Astrocyte (in vitro differentiated cells and primary cell): ENCODE measurements around the gene GBP5. TPM values are rescaled to one million over a fixed set of nuclear protein-coding genes. Genes with fewer than 3 reads are reported as not detected.
"Not testable (repeated sequence)": the region's sequence is repeated elsewhere in the genome, so short reads cannot be mapped to it uniquely, and the experiment has no call there.

ENCODE experiments used
- DNase-seq: peaks from one replicate; pipeline ENCODE4 v3.0.0-alpha.2; 2010; ENCODE audit warnings: low read depth
- FAIRE-seq: peaks from 2 replicates; lab custom pipeline; 2011; peaks lifted over from hg19 to GRCh38; lab: Jason Lieb, UNC
- H2AFZ ChIP-seq: 2 replicates; pipeline ENCODE4 v1.6.0; 2012; ENCODE audit warnings: low read depth, low read length, inconsistent platforms
- H3K27ac ChIP-seq: 2 replicates; pipeline ENCODE4 v1.5.1; 2011; ENCODE audit warnings: low read depth, low read length, inconsistent platforms
- H3K27me3 ChIP-seq: 2 replicates; pipeline ENCODE4 v1.6.0; 2011; ENCODE audit warnings: low read length, inconsistent platforms; ENCODE audit not compliant: insufficient read depth
- H3K36me3 ChIP-seq: 2 replicates; pipeline ENCODE4 v1.5.1; 2011; ENCODE audit warnings: low read length, inconsistent platforms; ENCODE audit not compliant: insufficient read depth
- H3K4me1 ChIP-seq: 2 replicates; pipeline ENCODE4 v1.5.1; 2011; ENCODE audit warnings: low read length, inconsistent platforms; ENCODE audit not compliant: insufficient read depth
- H3K4me2 ChIP-seq: 2 replicates; pipeline ENCODE4 v1.6.0; 2012; ENCODE audit warnings: low read length, inconsistent platforms
- H3K4me3 ChIP-seq: 2 replicates; pipeline ENCODE4 v1.5.1; 2011; ENCODE audit warnings: low read depth, mild to moderate bottlenecking, low read length, inconsistent platforms; ENCODE audit not compliant: insufficient read depth
- H3K79me2 ChIP-seq: 2 replicates; pipeline ENCODE4 v1.6.0; 2012; ENCODE audit warnings: mild to moderate bottlenecking, low read length, inconsistent platforms; ENCODE audit not compliant: insufficient read depth
- H3K9ac ChIP-seq: 2 replicates; pipeline ENCODE4 v1.6.0; 2012; ENCODE audit warnings: mild to moderate bottlenecking, low read length, inconsistent platforms
- H3K9me3 ChIP-seq: 2 replicates; pipeline ENCODE4 v1.5.1; 2012; ENCODE audit warnings: low read depth, mild to moderate bottlenecking, low read length, inconsistent platforms; ENCODE audit not compliant: insufficient read depth
- H4K20me1 ChIP-seq: 2 replicates; pipeline ENCODE4 v1.6.0; 2012; ENCODE audit warnings: low read length, inconsistent platforms; ENCODE audit not compliant: insufficient read depth
- H3K27ac Mint-ChIP-seq: one replicate; pipeline ENCODE4 v1.8.0; 2021; ENCODE audit warnings: mild to moderate bottlenecking, mixed read lengths; ENCODE audit not compliant: unreplicated experiment
- H3K27me3 Mint-ChIP-seq: one replicate; pipeline ENCODE4 v1.8.0; 2021; ENCODE audit warnings: low read depth, mixed read lengths; ENCODE audit not compliant: unreplicated experiment
- H3K36me3 Mint-ChIP-seq: one replicate; pipeline ENCODE4 v1.8.0; 2021; ENCODE audit warnings: low read depth, mixed read lengths; ENCODE audit not compliant: unreplicated experiment
- H3K4me1 Mint-ChIP-seq: one replicate; pipeline ENCODE4 v1.8.0; 2021; ENCODE audit warnings: low read depth, mixed read lengths; ENCODE audit not compliant: unreplicated experiment
- H3K4me3 Mint-ChIP-seq: one replicate; pipeline ENCODE4 v1.8.0; 2021; ENCODE audit warnings: mild to moderate bottlenecking, moderate library complexity, mixed read lengths; ENCODE audit not compliant: unreplicated experiment
- H3K9me3 Mint-ChIP-seq: one replicate; pipeline ENCODE4 v1.8.0; 2021; ENCODE audit warnings: mild to moderate bottlenecking, mixed read lengths; ENCODE audit not compliant: unreplicated experiment
- EZH2 ChIP-seq: IDR thresholded peaks from 2 replicates; pipeline ENCODE4 v1.6.1; 2012; ENCODE audit warnings: mild to moderate bottlenecking, low read length, inconsistent platforms; ENCODE audit not compliant: insufficient read depth
- total RNA-seq: library from RNA; stranded (reverse); gene quantifications from 2 replicates; pipeline ENCODE4 v1.2.1, GENCODE V29; 2021
- TF ChIP-seq, protein P1 (sequence below): IDR thresholded peaks from 2 replicates; pipeline ENCODE4 v1.5.1; 2011; ENCODE audit warnings: low read depth, mild to moderate bottlenecking, inconsistent platforms, low read length, moderate library complexity; ENCODE audit not compliant: insufficient read depth

GBP5 gene
- total RNA-seq, 1 donor from 2014 or later: 0.79 TPM

DNA sequence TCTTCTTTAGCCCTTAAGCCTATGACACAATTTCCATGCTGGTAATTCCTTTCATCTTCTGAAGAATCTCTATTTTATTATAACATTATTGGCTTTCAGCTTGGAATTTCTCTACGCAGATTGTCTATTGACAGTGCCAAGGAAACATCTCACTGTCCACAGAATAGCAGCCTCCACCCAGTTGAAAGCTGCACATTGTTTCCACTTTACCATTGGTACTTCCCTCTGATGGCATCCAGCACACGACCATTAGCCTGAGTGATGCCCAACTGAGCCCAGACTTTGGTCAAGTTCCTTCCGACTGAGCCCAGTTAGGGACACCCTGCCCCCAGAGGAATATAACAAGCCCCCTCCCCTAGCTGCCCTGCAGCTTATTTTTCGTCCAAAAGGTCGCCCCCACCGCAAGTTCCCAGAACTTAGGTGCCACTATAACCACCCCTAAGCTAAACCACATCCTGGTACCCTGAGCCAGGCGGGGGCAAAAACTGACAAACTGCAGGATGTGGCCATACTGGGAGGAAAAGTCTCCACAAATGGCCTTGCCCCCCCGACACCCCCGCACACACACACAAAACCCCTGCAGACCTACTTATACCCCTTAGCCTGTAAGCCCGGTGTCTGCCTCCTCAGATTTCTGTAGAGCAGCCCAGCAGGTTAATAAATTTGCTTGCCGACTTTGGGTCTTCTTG, 13.2 kb downstream of the GBP5 start:
- H3K27ac Mint-ChIP-seq: no peak overlapping the region
- no peaks in the 10 kb centered on the region for H3K9me3 Mint-ChIP-seq
- Histone ChIP-seq H2AFZ (no peak overlapping the region), H3K79me2 (no peaks in the 10 kb centered on the region), H3K27ac (no peak overlapping the region), H3K27me3 (no peaks in the 10 kb centered on the region), H3K9me3 (no peaks in the 10 kb centered on the region), H3K4me2 (no peak overlapping the region), H3K36me3 (no peaks in the 10 kb centered on the region), H3K4me3 (no peak overlapping the region), H3K4me1 (peaks cover 4% of the 10 kb centered on the region), H4K20me1 (no peaks in the 10 kb centered on the region), H3K9ac (no peak overlapping the region)
- DNase-seq: no peak
- H3K4me3 Mint-ChIP-seq: no peak overlapping the region
- H3K4me1 Mint-ChIP-seq: peaks cover 25% of the 10 kb centered on the region
- no peak for FAIRE-seq
- no peaks in the 10 kb centered on the region for H3K36me3 Mint-ChIP-seq
- no peaks in the 10 kb centered on the region for H3K27me3 Mint-ChIP-seq
- TF ChIP-seq EZH2: no peak
- TF ChIP-seq, protein P1, sequence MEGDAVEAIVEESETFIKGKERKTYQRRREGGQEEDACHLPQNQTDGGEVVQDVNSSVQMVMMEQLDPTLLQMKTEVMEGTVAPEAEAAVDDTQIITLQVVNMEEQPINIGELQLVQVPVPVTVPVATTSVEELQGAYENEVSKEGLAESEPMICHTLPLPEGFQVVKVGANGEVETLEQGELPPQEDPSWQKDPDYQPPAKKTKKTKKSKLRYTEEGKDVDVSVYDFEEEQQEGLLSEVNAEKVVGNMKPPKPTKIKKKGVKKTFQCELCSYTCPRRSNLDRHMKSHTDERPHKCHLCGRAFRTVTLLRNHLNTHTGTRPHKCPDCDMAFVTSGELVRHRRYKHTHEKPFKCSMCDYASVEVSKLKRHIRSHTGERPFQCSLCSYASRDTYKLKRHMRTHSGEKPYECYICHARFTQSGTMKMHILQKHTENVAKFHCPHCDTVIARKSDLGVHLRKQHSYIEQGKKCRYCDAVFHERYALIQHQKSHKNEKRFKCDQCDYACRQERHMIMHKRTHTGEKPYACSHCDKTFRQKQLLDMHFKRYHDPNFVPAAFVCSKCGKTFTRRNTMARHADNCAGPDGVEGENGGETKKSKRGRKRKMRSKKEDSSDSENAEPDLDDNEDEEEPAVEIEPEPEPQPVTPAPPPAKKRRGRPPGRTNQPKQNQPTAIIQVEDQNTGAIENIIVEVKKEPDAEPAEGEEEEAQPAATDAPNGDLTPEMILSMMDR: no peak

DNA sequence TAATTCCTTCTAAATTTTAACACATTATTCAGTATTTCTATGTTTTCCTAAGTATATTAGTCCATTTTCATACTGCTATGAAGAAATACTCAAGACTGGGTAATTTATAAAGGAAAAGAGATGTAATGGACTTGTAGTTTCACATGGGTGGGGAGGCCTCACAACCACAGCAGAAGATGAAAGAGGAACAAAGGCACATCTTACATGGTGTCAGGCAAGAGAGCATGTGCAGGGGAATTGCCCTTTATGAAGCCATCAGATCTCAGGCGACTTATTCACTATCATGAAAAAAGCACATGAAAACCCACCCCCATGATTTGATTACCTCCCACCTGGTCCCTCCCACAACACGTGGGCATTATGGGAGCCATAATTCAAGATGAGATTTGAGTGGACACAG, 15.6 kb downstream of the GBP5 start:
- H3K9ac ChIP-seq: no peak overlapping the region
- no peaks in the 10 kb centered on the region for H3K4me1 ChIP-seq
- H3K9me3 ChIP-seq: no peaks in the 10 kb centered on the region
- Mint-ChIP-seq H3K9me3 (no peaks in the 10 kb centered on the region), H3K27me3 (no peaks in the 10 kb centered on the region), H3K4me1 (peaks cover 14% of the 10 kb centered on the region), H3K36me3 (no peaks in the 10 kb centered on the region), H3K27ac (no peak overlapping the region), H3K4me3 (no peak overlapping the region)
- H3K27me3 ChIP-seq: no peaks in the 10 kb centered on the region
- H3K27ac ChIP-seq: no peak overlapping the region
- FAIRE-seq (no peak), DNase-seq (no peak)
- no peaks in the 10 kb centered on the region for H3K36me3 ChIP-seq
- TF ChIP-seq EZH2: no peak
- TF ChIP-seq, protein P1: no peak
- no peak overlapping the region for H3K4me3 ChIP-seq
- H3K79me2 ChIP-seq: no peaks in the 10 kb centered on the region
- no peaks in the 10 kb centered on the region for H4K20me1 ChIP-seq
- no peak overlapping the region for H2AFZ ChIP-seq
- no peak overlapping the region for H3K4me2 ChIP-seq

DNA sequence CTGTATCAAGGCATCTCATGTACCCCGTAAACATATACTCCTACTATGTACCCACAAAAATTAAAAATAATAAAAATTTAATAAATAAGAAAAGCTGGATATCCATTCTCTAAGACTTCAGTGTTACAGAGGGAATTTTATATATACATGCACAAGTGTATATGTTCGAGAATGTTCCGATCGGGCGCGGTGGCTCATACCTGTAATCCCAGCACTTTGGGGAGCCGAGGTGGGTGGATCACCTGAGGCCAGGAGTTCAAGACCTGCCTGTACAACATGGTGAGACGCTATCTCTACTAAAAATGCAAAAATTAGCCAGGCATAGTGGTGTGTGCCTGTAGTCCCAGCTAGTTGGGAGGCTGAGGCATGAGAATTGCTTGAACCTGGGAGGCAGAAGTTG, 17.1 kb downstream of the GBP5 start:
- H3K27me3 ChIP-seq, H3K4me3 ChIP-seq, H3K27ac Mint-ChIP-seq, DNase-seq, H3K4me2 ChIP-seq, H3K36me3 Mint-ChIP-seq, H3K27me3 Mint-ChIP-seq, H4K20me1 ChIP-seq, H3K9me3 ChIP-seq, H3K4me1 ChIP-seq, H3K4me3 Mint-ChIP-seq, H3K36me3 ChIP-seq, FAIRE-seq, H3K4me1 Mint-ChIP-seq, H3K9ac ChIP-seq, H2AFZ ChIP-seq, H3K9me3 Mint-ChIP-seq, H3K27ac ChIP-seq, H3K79me2 ChIP-seq: not testable (repeated sequence)
